K562 (cell line): ENCODE measurements around the gene NDUFS3. TPM values are rescaled to one million over a fixed set of nuclear protein-coding genes. Genes with fewer than 3 reads are reported as not detected.

Source experiments
- ATAC-seq: fragments of 200-7000 bp; cut with Tn5 transposase; 3 replicates; pipeline ENCODE4 v1.9.1; 2020; ENCODE audit warnings: moderate library complexity
- BruUV-seq: library from RNA; stranded (reverse); fragments of 400-500 nt; replicated peaks from 2 replicates; lab custom pipeline; 2021; lab: Mats Ljungman, UMichigan
- CTCF ChIA-PET: fragments of 300-600 bp; formaldehyde crosslinking; extraction: SDS; loops from one replicate; lab custom pipeline; 2021; ENCODE audit warnings: low intra/inter-chr PET ratio; lab: Yijun Ruan, JAX
- POLR2A ChIA-PET: fragments of 300-600, 350-650 bp; sonication (Branson Sonifier 250); formaldehyde crosslinking; extraction: SDS; loops from one replicate; lab custom pipeline; 2021; ENCODE audit warnings: antibody characterized with exemption, inconsistent platforms; lab: Yijun Ruan, JAX
- DNase-seq, 4 experiments: peaks; one replicate each; pipeline versions ENCODE4 v3.0.0 to v3.0.0-alpha.2; 2011 to 2018; ENCODE audit warnings: low spot score in 3 of 4, mixed read lengths in 3 of 4; ENCODE audit errors: extremely low read depth in 1 of 4
- FAIRE-seq: peaks from 2 replicates; lab custom pipeline; 2011; peaks lifted over from hg19 to GRCh38; lab: Jason Lieb, UNC
- H2AFZ ChIP-seq: 2 replicates; pipeline ENCODE4 v1.6.0; 2011; ENCODE audit warnings: low read depth, low read length, control low read depth, inconsistent platforms
- H3K27ac ChIP-seq: fragments of 200-600 bp; 3 replicates; pipeline ENCODE4 v1.8.0; 2011; ENCODE audit warnings: low read depth, mild to moderate bottlenecking, control low read depth, inconsistent platforms, low read length, moderate library complexity, mixed read lengths; ENCODE audit errors: extremely low read depth
- H3K27me3 ChIP-seq, 2 experiments: fragments of 300-600 bp in 1 of 2; 2 replicates in 1 of 2; 3 replicates in 1 of 2; pipeline versions ENCODE4 v1.6.0 to v1.8.0; 2011; ENCODE audit warnings: inconsistent platforms in 2 of 2, low read length in 2 of 2, mild to moderate bottlenecking in 1 of 2, mixed read lengths in 1 of 2, moderate library complexity in 1 of 2; ENCODE audit not compliant: control insufficient read depth in 2 of 2, insufficient read depth in 2 of 2
- H3K36me3 ChIP-seq: fragments of 300-600 bp; 3 replicates; pipeline ENCODE4 v1.8.0; 2011; ENCODE audit warnings: mild to moderate bottlenecking, low read length, inconsistent platforms; ENCODE audit not compliant: control insufficient read depth, insufficient read depth
- H3K4me1 ChIP-seq, 2 experiments: fragments of 200-600 bp in 1 of 2; replicated peaks in 1 of 2; 2 replicates in 1 of 2; 3 replicates in 1 of 2; pipeline versions ENCODE4 v1.5.1 to v1.8.0; 2011; ENCODE audit warnings: inconsistent platforms in 2 of 2, low read length in 2 of 2, mild to moderate bottlenecking in 1 of 2, mixed read lengths in 1 of 2, moderate library complexity in 1 of 2; ENCODE audit not compliant: control insufficient read depth in 2 of 2, insufficient read depth in 2 of 2
- H3K4me2 ChIP-seq: 2 replicates; pipeline ENCODE4 v1.6.1; 2011; ENCODE audit warnings: low read length, control low read depth, inconsistent platforms, mixed read lengths; ENCODE audit not compliant: insufficient read depth
- H3K4me3 ChIP-seq: fragments of 200-600 bp; sonication (generic), shearing (Covaris generic); 2 replicates; pipeline ENCODE4 v1.5.1; 2016; ENCODE audit warnings: control low read depth, inconsistent platforms
- H3K79me2 ChIP-seq: fragments of 200-600 bp; 3 replicates; pipeline ENCODE4 v1.8.0; 2011; ENCODE audit warnings: low read length, inconsistent platforms; ENCODE audit not compliant: control insufficient read depth, insufficient read depth
- H3K9ac ChIP-seq, 2 experiments: 2 replicates each; pipeline versions ENCODE4 v1.6.0 to v1.6.1; 2011; ENCODE audit warnings: low read depth in 2 of 2, low read length in 2 of 2, control low read depth in 1 of 2, inconsistent platforms in 1 of 2, mild to moderate bottlenecking in 1 of 2, mixed read lengths in 1 of 2; ENCODE audit not compliant: insufficient read depth in 1 of 2
- H3K9me1 ChIP-seq: one replicate; pipeline ENCODE4 v1.6.0; 2011; ENCODE audit warnings: inconsistent platforms, mild to moderate bottlenecking, low read length, moderate library complexity; ENCODE audit not compliant: control insufficient read depth, insufficient read depth
- H3K9me3 ChIP-seq: replicated peaks from 2 replicates; pipeline ENCODE4 v1.5.1; 2011; ENCODE audit warnings: low read depth, low read length, inconsistent platforms; ENCODE audit not compliant: control insufficient read depth, insufficient read depth
- H4K20me1 ChIP-seq: replicated peaks from 2 replicates; pipeline ENCODE4 v1.6.1; 2011; ENCODE audit warnings: low read length, inconsistent platforms, mixed read lengths; ENCODE audit not compliant: control insufficient read depth, insufficient read depth
- BACH1 ChIP-seq: fragments of 200-800 bp; sonication (Bioruptor generic); IDR thresholded peaks from 2 replicates; pipeline ENCODE4 v1.6.1; 2016; ENCODE audit warnings: missing genetic modification characterization, missing compliant biosample characterization
- EP400 ChIP-seq: fragments of 450-650 bp; IDR thresholded peaks from 2 replicates; pipeline ENCODE4 v1.6.1; 2017; ENCODE audit warnings: antibody characterized with exemption, mild to moderate bottlenecking, moderate library complexity
- KDM5B ChIP-seq: fragments of 200-600 bp; sonication (generic); IDR thresholded peaks from 2 replicates; pipeline ENCODE4 v1.6.1; 2012; ENCODE audit warnings: low read depth, mild to moderate bottlenecking, moderate library complexity, low read length, control low read depth, inconsistent platforms; ENCODE audit not compliant: insufficient replicate concordance
- KLF10 ChIP-seq: fragments of 250-450 bp; sonication (Bioruptor Pico); IDR thresholded peaks from 2 replicates; pipeline ENCODE4 v1.6.1; 2021; ENCODE audit warnings: matching md5 sums
- KLF16 ChIP-seq: IDR thresholded peaks from 2 replicates; pipeline ENCODE4 v1.6.1; 2016; ENCODE audit warnings: antibody characterized with exemption
- MEF2D ChIP-seq: conservative IDR thresholded peaks from 2 replicates; pipeline ENCODE4 v1.6.1; 2016; ENCODE audit warnings: low read depth, missing genetic modification characterization, missing compliant biosample characterization
- STAG1 ChIP-seq: sonication (generic); formaldehyde crosslinking; IDR thresholded peaks from 2 replicates; pipeline ENCODE4 v1.5.0; 2020; ENCODE audit warnings: missing genetic modification reagents, borderline replicate concordance
- WGBS: fragments of 100-300 bp; shearing (Covaris generic); methylation state at CpG from one replicate; pipeline ENCODE4 v1.1.6; 2016; ENCODE audit warnings: low coverage, mixed read lengths; ENCODE audit not compliant: insufficient coverage; ENCODE audit errors: missing lambda C conversion rate; 5-methylcytosine and 5-hydroxymethylcytosine counted together
- in situ Hi-C: fragments of 300-500 bp; cut with MboI; formaldehyde crosslinking; loops from 4 replicates; pipeline ENCODE4 v1.15.0; 2018; ENCODE audit warnings: inconsistent platforms, mixed read lengths
- intact Hi-C: fragments of 100-400 bp; cut with micrococcal nuclease; formaldehyde crosslinking; loops from 2 replicates; pipeline ENCODE4 v1.14.2; 2022
- polyA plus RNA-seq, 8 experiments: library from polyadenylated mRNA; depleted of rRNA in 4 of 8; stranded (reverse) in 5 of 8; unstranded in 3 of 8; fragments of >200 nt; fragmentation: Nextera tagmentation in 2 of 8; fragmentation: Illumina TruSeq in 1 of 8; extraction: Ambion mirVana in 2 of 8; extraction: Trizol in 1 of 8; gene quantifications; 2 replicates each; pipeline versions ENCODE4 v1.2.1 to v1.2.3, GENCODE V29; 2011 to 2014; ENCODE audit warnings: inconsistent platforms in 1 of 8, missing spikeins in 1 of 8
- total RNA-seq, 7 experiments: library from RNA; depleted of rRNA in 6 of 7; stranded (reverse); fragments of >200 nt in 6 of 7; fragmentation: Illumina TruSeq in 2 of 7; extraction: Trizol in 2 of 7; gene quantifications; 2 replicates each; pipeline versions ENCODE4 v1.2.1 to v1.2.3, GENCODE V29; 2011 to 2021; ENCODE audit warnings: low replicate concordance in 1 of 7

Gene NDUFS3
- total and polyA plus RNA-seq, 9 of the 15 experiments (the other 6 are each of a cell fraction or from before 2014, with no cell fraction given): 38.7 to 341 (median 194) TPM

DNA sequence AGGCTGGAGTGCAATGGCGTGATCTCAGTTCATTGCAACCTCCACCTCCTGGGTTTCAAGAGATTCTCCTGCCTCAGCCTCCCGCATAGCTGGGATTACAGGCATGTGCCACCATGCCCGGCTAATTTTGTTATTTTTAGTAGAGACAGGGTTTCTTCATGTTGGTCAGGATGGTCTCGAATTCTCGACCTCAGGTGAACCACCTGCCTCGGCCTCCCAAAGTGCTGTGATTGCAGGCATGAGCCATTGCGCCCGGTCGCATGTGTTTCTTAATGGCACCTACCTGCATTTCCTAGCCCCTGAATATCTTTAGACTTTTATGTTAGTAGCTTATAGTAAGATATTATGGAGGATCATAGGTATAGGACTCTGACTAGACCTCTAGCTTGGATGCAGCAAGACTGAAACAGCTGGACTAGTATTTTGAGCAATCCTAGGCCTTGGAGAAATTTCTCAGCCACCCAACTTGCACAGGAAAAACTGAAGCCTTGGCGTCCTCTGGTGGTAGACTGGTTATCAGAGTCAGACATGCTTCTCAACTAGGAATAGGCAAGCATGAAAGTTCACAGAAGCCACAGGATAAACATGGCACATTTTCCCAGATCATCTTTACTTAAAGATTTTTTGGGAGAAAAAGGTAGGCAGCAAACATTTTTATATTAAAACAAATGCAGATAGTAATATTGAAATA is 38.0 kb downstream of the NDUFS3 start (continued):
- peak; percentile 27; the same call in 1 of the 2 replicates for TF ChIP-seq STAG1 (CRISPR knock-in tag)
- TF ChIP-seq MEF2D (tag): no peak
- TF ChIP-seq BACH1 (tag): no peak

DNA sequence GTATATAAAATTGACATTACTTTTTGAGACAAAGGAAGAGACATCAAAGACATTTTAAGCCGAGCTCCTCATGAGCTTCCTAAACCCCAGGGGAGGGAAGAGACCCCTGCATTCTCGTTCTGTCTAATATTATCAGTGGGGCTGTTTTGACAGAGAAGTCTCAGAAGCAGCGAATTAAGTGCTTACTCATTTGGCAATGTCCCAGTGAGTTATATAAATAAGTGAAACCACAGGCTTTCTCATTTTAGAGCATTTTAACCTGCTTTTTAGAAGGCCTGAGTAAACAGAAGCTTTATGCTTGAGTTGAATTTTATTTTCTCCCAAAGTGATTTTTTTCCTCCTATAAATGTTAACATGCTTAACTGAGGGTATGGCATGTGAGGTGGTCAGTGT is 38.5 kb downstream of the NDUFS3 start:
- Histone ChIP-seq H3K27me3 (no peaks in the 10 kb centered on the region), H4K20me1 (no peaks in the 10 kb centered on the region), H3K27ac (no peak overlapping the region), H3K36me3 (peaks cover 53% of the 10 kb centered on the region), H3K4me2 (no peak overlapping the region), H3K9me1 (no peaks in the 10 kb centered on the region), H3K4me3 (no peak overlapping the region), H3K9me3 (no peaks in the 10 kb centered on the region), H3K79me2 (no peaks in the 10 kb centered on the region), H2AFZ (no peak overlapping the region), H3K9ac (no peak overlapping the region), H3K4me1 (no peaks in the 10 kb centered on the region)
- ChIA-PET CTCF (interaction anchor here (0.7 to 1.7 kb wide), 5 partner anchors 66 to 243 kb away, joined by 3 to 7 read pairs (median 3); no protein-coding TSS in a partner anchor), POLR2A (interaction anchor here (0.7 to 1.3 kb wide), 5 partner anchors 10 to 39 kb away, joined by 3 to 9 read pairs (median 3); partner anchors contain the start of genes FAM180B, KBTBD4 and NDUFS3)
- ATAC-seq (no peak), DNase-seq (no peak), FAIRE-seq (no peak)
- no TSS peak for BruUV-seq
- intact Hi-C loops (loop anchor here (1.0 to 10.0 kb wide), 5 partner anchors 67 to 243 kb away; partner anchors contain the start of gene SPI1), in situ Hi-C loops (no loop called here)
- TF ChIP-seq KDM5B (no peak), KLF16 (no peak), EP400 (no peak), KLF10 (no peak)
- whole genome bisulfite sequencing: 49% methylated on average over 3 of the region's 3 CpGs
